Measurements from ENCODE around the gene VOPP1.

GRCh38 chr7:55570939-55571338 is 1.4 kb downstream of the VOPP1 start:
- TF ChIP-seq, protein P1, sequence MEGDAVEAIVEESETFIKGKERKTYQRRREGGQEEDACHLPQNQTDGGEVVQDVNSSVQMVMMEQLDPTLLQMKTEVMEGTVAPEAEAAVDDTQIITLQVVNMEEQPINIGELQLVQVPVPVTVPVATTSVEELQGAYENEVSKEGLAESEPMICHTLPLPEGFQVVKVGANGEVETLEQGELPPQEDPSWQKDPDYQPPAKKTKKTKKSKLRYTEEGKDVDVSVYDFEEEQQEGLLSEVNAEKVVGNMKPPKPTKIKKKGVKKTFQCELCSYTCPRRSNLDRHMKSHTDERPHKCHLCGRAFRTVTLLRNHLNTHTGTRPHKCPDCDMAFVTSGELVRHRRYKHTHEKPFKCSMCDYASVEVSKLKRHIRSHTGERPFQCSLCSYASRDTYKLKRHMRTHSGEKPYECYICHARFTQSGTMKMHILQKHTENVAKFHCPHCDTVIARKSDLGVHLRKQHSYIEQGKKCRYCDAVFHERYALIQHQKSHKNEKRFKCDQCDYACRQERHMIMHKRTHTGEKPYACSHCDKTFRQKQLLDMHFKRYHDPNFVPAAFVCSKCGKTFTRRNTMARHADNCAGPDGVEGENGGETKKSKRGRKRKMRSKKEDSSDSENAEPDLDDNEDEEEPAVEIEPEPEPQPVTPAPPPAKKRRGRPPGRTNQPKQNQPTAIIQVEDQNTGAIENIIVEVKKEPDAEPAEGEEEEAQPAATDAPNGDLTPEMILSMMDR (conservative IDR thresholded peaks at IDR 0.05 in 1 of 2, IDR thresholded peaks at IDR 0.05 in 1 of 2; ENCODE audit: extremely low read depth in 1 of 2, insufficient read depth in 1 of 2, low read depth in 1 of 2, low read length in 2 of 2), result no peak
- no peak for TF ChIP-seq EZH2 (IDR thresholded peaks at IDR 0.05; ENCODE audit: borderline replicate concordance, low read length)

All from mammary epithelial cell (primary cell).